ENCODE data around the gene PAPPA.

PAPPA gene

GRCh38 chr9:116391306-116391900, 237.8 kb downstream of the PAPPA start:
- no peak for DNase-seq

GRCh38 chr9:116393198-116393597, 239.6 kb downstream of the PAPPA start:
- no peak for DNase-seq

- DNase-seq = no peak
Observed at GRCh38 chr9:116394070-116394469, 240.5 kb downstream of the PAPPA start.

- no peak for DNase-seq
Observed at GRCh38 chr9:116394894-116395698, 241.5 kb downstream of the PAPPA start.

- DNase-seq = no peak
Observed at GRCh38 chr9:116395699-116396037, 242.1 kb downstream of the PAPPA start.

GRCh38 chr9:116403171-116403570, 249.6 kb downstream of the PAPPA start:
- no peak for DNase-seq

GRCh38 chr9:116404228-116404627, 250.6 kb downstream of the PAPPA start:
- DNase-seq = no peak

- no peak for DNase-seq
Observed at GRCh38 chr9:116405321-116405720, 251.7 kb downstream of the PAPPA start.

GRCh38 chr9:116406469-116406868, 252.9 kb downstream of the PAPPA start:
- DNase-seq = no peak

GRCh38 chr9:116409129-116409528, 255.5 kb downstream of the PAPPA start:
- DNase-seq = no peak

GRCh38 chr9:116409638-116410037, 256.0 kb downstream of the PAPPA start:
- DNase-seq = no peak

- DNase-seq = no peak
Observed at GRCh38 chr9:116411506-116411905, 257.9 kb downstream of the PAPPA start.

- DNase-seq = no peak
Observed at GRCh38 chr9:116414374-116414773, 260.8 kb downstream of the PAPPA start.

GRCh38 chr9:116416421-116416820, 262.8 kb downstream of the PAPPA start:
- DNase-seq = no peak

GRCh38 chr9:116417464-116417863, 263.9 kb downstream of the PAPPA start:
- no peak for DNase-seq

- no peak for DNase-seq
Observed at GRCh38 chr9:116419181-116419580, 265.6 kb downstream of the PAPPA start.

- no peak for DNase-seq
Observed at GRCh38 chr9:116420993-116421538, 267.5 kb downstream of the PAPPA start.

GRCh38 chr9:116422119-116422979, 268.8 kb downstream of the PAPPA start:
- DNase-seq = no peak

- no peak for DNase-seq
Observed at GRCh38 chr9:116423149-116423548, 269.6 kb downstream of the PAPPA start.

GRCh38 chr9:116425244-116425643, 271.7 kb downstream of the PAPPA start:
- DNase-seq = no peak

GRCh38 chr9:116430849-116431248, 277.3 kb downstream of the PAPPA start:
- no peak for DNase-seq

GRCh38 chr9:116432051-116432450, 278.5 kb downstream of the PAPPA start:
- DNase-seq = no peak

- DNase-seq = no peak
Observed at GRCh38 chr9:116434314-116434713, 280.7 kb downstream of the PAPPA start.

All from CD4-positive, alpha-beta T cell treated with Interferon gamma for 1 hour (primary cell).